H1 (cell line): ENCODE measurements around the gene STK16. TPM values are rescaled to one million over a fixed set of nuclear protein-coding genes. Genes with fewer than 3 reads are reported as not detected.

Source experiments
- BRCA1 ChIP-seq: IDR thresholded peaks from 2 replicates; pipeline ENCODE4 v1.6.1; 2012; ENCODE audit warnings: low read depth, low read length, improper control_type of control experiment
- CREB1 ChIP-seq: IDR thresholded peaks from 2 replicates; pipeline ENCODE4 v1.6.1; 2012; ENCODE audit warnings: inconsistent platforms
- EGR1 ChIP-seq: IDR thresholded peaks from 2 replicates; pipeline ENCODE4 v1.6.1; 2011; ENCODE audit warnings: low read depth, low read length, borderline replicate concordance
- GABPA ChIP-seq: IDR thresholded peaks from 2 replicates; pipeline ENCODE4 v1.6.1; 2011; ENCODE audit warnings: mild to moderate bottlenecking, low read length, moderate library complexity, borderline replicate concordance; ENCODE audit not compliant: insufficient read depth
- HDAC2 ChIP-seq, 2 experiments: fragments of 300-600 bp in 1 of 2; sonication (generic) in 1 of 2; IDR thresholded peaks; 2 replicates each; pipeline ENCODE4 v1.6.1; 2011 to 2012; ENCODE audit warnings: low read depth in 2 of 2, low read length in 2 of 2, mild to moderate bottlenecking in 2 of 2, moderate library complexity in 2 of 2, borderline replicate concordance in 1 of 2, inconsistent platforms in 1 of 2
- JUN ChIP-seq: IDR thresholded peaks from 2 replicates; pipeline ENCODE4 v1.6.1; 2011; ENCODE audit warnings: low read depth, mild to moderate bottlenecking, improper control_type of control experiment, low read length
- JUND ChIP-seq: IDR thresholded peaks from 2 replicates; pipeline ENCODE4 v1.6.1; 2011; ENCODE audit warnings: mild to moderate bottlenecking, improper control_type of control experiment, low read length
- MAX ChIP-seq: IDR thresholded peaks from 2 replicates; pipeline ENCODE4 v1.6.1; 2012; ENCODE audit warnings: inconsistent platforms
- PHF8 ChIP-seq: fragments of 200-600 bp; sonication (generic); conservative IDR thresholded peaks from 2 replicates; pipeline ENCODE4 v1.7.1; 2012; ENCODE audit warnings: low read depth, mild to moderate bottlenecking, inconsistent platforms, low read length, moderate library complexity
- POLR2A ChIP-seq, 2 experiments: IDR thresholded peaks; 1 replicate in 1 of 2; 2 replicates in 1 of 2; pipeline ENCODE4 v1.6.1; 2011; ENCODE audit warnings: low read depth in 2 of 2, low read length in 2 of 2, mild to moderate bottlenecking in 2 of 2; ENCODE audit errors: control extremely low read depth in 1 of 2
- POLR2AphosphoS5 ChIP-seq: IDR thresholded peaks from 2 replicates; pipeline ENCODE4 v1.6.1; 2011; ENCODE audit warnings: low read depth, low read length
- POU5F1 ChIP-seq: IDR thresholded peaks from 2 replicates; pipeline ENCODE4 v1.6.1; 2011; ENCODE audit warnings: low read depth, mild to moderate bottlenecking, low read length, moderate library complexity
- RBBP5 ChIP-seq: IDR thresholded peaks from 2 replicates; pipeline ENCODE4 v1.7.1; 2012; ENCODE audit warnings: low read depth, mild to moderate bottlenecking, inconsistent platforms, low read length, moderate library complexity, borderline replicate concordance
- RFX5 ChIP-seq: IDR thresholded peaks from 2 replicates; pipeline ENCODE4 v1.6.1; 2011; ENCODE audit warnings: low read depth, low read length, improper control_type of control experiment, borderline replicate concordance
- RNF2 ChIP-seq: fragments of 200-900, 300-1000 bp; sonication (generic); IDR thresholded peaks from 2 replicates; pipeline ENCODE4 v1.7.1; 2016; ENCODE audit warnings: borderline replicate concordance, low read depth, mild to moderate bottlenecking, antibody characterized with exemption, low read length; ENCODE audit not compliant: poor library complexity, severe bottlenecking; ENCODE audit errors: missing control alignments
- SAP30 ChIP-seq: fragments of 300-600 bp; sonication (generic); IDR thresholded peaks from 2 replicates; pipeline ENCODE4 v1.7.1; 2012; ENCODE audit warnings: low read length, moderate library complexity, mild to moderate bottlenecking, inconsistent platforms; ENCODE audit not compliant: insufficient read depth, insufficient replicate concordance
- SIN3A ChIP-seq, 2 experiments: IDR thresholded peaks in 1 of 2; conservative IDR thresholded peaks in 1 of 2; 2 replicates each; pipeline ENCODE4 v1.6.1; 2011 to 2012; ENCODE audit warnings: low read length in 2 of 2, improper control_type of control experiment in 1 of 2, low read depth in 1 of 2, mild to moderate bottlenecking in 1 of 2
- SIRT6 ChIP-seq: IDR thresholded peaks from one replicate; pipeline ENCODE4 v1.7.1; 2012; ENCODE audit warnings: low read length, inconsistent platforms
- SP1 ChIP-seq: IDR thresholded peaks from 2 replicates; pipeline ENCODE4 v1.6.1; 2011; ENCODE audit warnings: low read depth, low read length
- SP4 ChIP-seq: IDR thresholded peaks from 2 replicates; pipeline ENCODE4 v1.6.1; 2012; ENCODE audit warnings: low read length, inconsistent platforms
- SRF ChIP-seq: IDR thresholded peaks from 2 replicates; pipeline ENCODE4 v1.6.1; 2011; ENCODE audit warnings: mild to moderate bottlenecking, low read depth, low read length, moderate library complexity
- TAF1 ChIP-seq: IDR thresholded peaks from 2 replicates; pipeline ENCODE4 v1.6.1; 2011; ENCODE audit warnings: mild to moderate bottlenecking, low read depth, low read length
- TAF7 ChIP-seq: optimal IDR thresholded peaks from 2 replicates; pipeline ENCODE3; 2011; ENCODE audit warnings: low read depth, mild to moderate bottlenecking, inconsistent platforms, low read length, moderate library complexity, borderline replicate concordance
- TBP ChIP-seq: IDR thresholded peaks from 2 replicates; pipeline ENCODE4 v1.6.1; 2011; ENCODE audit warnings: low read depth, low read length, improper control_type of control experiment
- polyA plus RNA-seq, 7 experiments: library from polyadenylated mRNA; depleted of rRNA in 3 of 7; stranded (reverse) in 5 of 7; unstranded in 2 of 7; fragments of >200 nt in 5 of 7; fragments of 200-250 nt in 2 of 7; gene quantifications; 1 replicate in 5 of 7; 2 replicates in 1 of 7; 4 replicates in 1 of 7; pipeline versions ENCODE4 v1.2.1 to v1.2.3, GENCODE V29; 2011 to 2013; ENCODE audit warnings: missing spikeins in 2 of 7, mixed read lengths in 2 of 7
- total RNA-seq: library from RNA; stranded (reverse); fragmentation: NEBNext Ultra II Directional; extraction: Animal tissue kit (Norgen Biotek cat#: 25700); gene quantifications from 2 replicates; pipeline ENCODE4 v1.2.1, GENCODE V29; 2021

Gene STK16
- total and polyA plus RNA-seq, 2 of the 8 experiments (the other 6 are each of a cell fraction or from before 2014, with no cell fraction given) = 21.3 to 51.4 TPM

GRCh38 chr2:219245148-219245898 lies at the start of gene STK16, which contains the start of gene GLB1L (continued):
- TF ChIP-seq SIRT6 (no peak), CREB1 (peak; percentile 97), JUN (peak; percentile 72), RFX5 (no peak), GABPA (peak; percentile 84; the same call in 1 of the 2 replicates), SP4 (no peak; the same call in 1 of the 2 replicates), RNF2 (no peak), HDAC2 (IDR thresholded peaks at IDR 0.05; ENCODE audit: borderline replicate concordance in 1 of 2, low read depth in 2 of 2, low read length in 2 of 2) (0 out of 4 replicates have a peak, but pooled peaks of 1 of the 2 experiments have one; percentile 71), SIN3A (conservative IDR thresholded peaks at IDR 0.05 in 1 of 2, IDR thresholded peaks at IDR 0.05 in 1 of 2; ENCODE audit: low read depth in 1 of 2, low read length in 2 of 2) (peak; percentile 57 to 94; a peak in 3 of 4 replicates), POLR2A (IDR thresholded peaks at IDR 0.05; ENCODE audit: control extremely low read depth in 1 of 2, low read depth in 2 of 2, low read length in 2 of 2) (peak in 1 of 2 experiments; percentile 91; a peak in 2 of 3 replicates), PHF8 (peak; percentile 96), SAP30 (peak; percentile 92), RBBP5 (no peak), POLR2AphosphoS5 (peak; percentile 66; the same call in 1 of the 2 replicates), TBP (peak; percentile 90), TAF7 (peak; percentile 74), MAX (peak; percentile 53), JUND (no peak; the same call in 1 of the 2 replicates), SRF (peak; percentile 58; the same call in 1 of the 2 replicates), POU5F1 (no peak), BRCA1 (no peak), EGR1 (no peak), SP1 (no peak), TAF1 (peak; percentile 96)
